LNCAP (cell line): Measurements from ENCODE around the gene TULP3.

Experiments used
- CTCF ChIP-seq: fragments of 450-650 bp; IDR thresholded peaks from 2 replicates; pipeline ENCODE4 v1.5.1; 2017; ENCODE audit warnings: mild to moderate bottlenecking

TULP3 gene

GRCh38 chr12:2884810-2885209 is 5.9 kb upstream of the TULP3 start:
- TF ChIP-seq CTCF, result no peak

- TF ChIP-seq CTCF, result no peak
Observed at GRCh38 chr12:2886768-2887450, 3.8 kb upstream of the TULP3 start.

GRCh38 chr12:2890001-2890387 is 697 bp upstream of the TULP3 start:
- TF ChIP-seq CTCF, result no peak

- no peak for TF ChIP-seq CTCF
Observed at GRCh38 chr12:2891240-2892053, 756 bp downstream of the TULP3 start.

GRCh38 chr12:2892246-2892645 is 1.6 kb downstream of the TULP3 start:
- TF ChIP-seq CTCF, result no peak

GRCh38 chr12:2893007-2893406 is 2.3 kb downstream of the TULP3 start:
- no peak for TF ChIP-seq CTCF

GRCh38 chr12:2895051-2895451 is 4.4 kb downstream of the TULP3 start:
- TF ChIP-seq CTCF, result no peak
